Measurements from ENCODE around the gene ZNF420.
"Not testable (repeated sequence)": the region's sequence is repeated elsewhere in the genome, so short reads cannot be mapped to it uniquely, and the experiment has no call there.

The ZNF420 gene

GRCh38 chr19:37077934-37078716 lies at the start of gene ZNF420:
TSS of gene ZNF420 (plus strand) at chr19:37078433. CDS start at chr19:37089119, 10,686 bp downstream.
- FAIRE-seq = peak; percentile 86

- FAIRE-seq = no peak
Measured at GRCh38 chr19:37045140-37045539, 33.1 kb upstream of the ZNF420 start.

- FAIRE-seq = no peak
Measured at GRCh38 chr19:37055330-37055729, 22.9 kb upstream of the ZNF420 start.

- no peak for FAIRE-seq
Measured at GRCh38 chr19:37056776-37057175, 21.5 kb upstream of the ZNF420 start.

- no peak for FAIRE-seq
Measured at GRCh38 chr19:37059142-37059541, 19.1 kb upstream of the ZNF420 start.

GRCh38 chr19:37064886-37065285 lies 13.3 kb upstream of the ZNF420 start:
- FAIRE-seq = not testable (repeated sequence)

GRCh38 chr19:37074111-37074510 lies 4.1 kb upstream of the ZNF420 start:
- FAIRE-seq = no peak

GRCh38 chr19:37074819-37075362 lies 3.3 kb upstream of the ZNF420 start:
- no peak for FAIRE-seq

GRCh38 chr19:37076524-37076923 lies 1.7 kb upstream of the ZNF420 start:
- FAIRE-seq = not testable (repeated sequence)

- FAIRE-seq = no peak
Measured at GRCh38 chr19:37077501-37077933, 716 bp upstream of the ZNF420 start.

- no peak for FAIRE-seq
Measured at GRCh38 chr19:37078717-37079032, 442 bp downstream of the ZNF420 start.

GRCh38 chr19:37079238-37079637 lies 1.0 kb downstream of the ZNF420 start:
- FAIRE-seq = no peak

- no peak for FAIRE-seq
Measured at GRCh38 chr19:37082307-37082706, 4.1 kb downstream of the ZNF420 start.

- FAIRE-seq = no peak
Measured at GRCh38 chr19:37087110-37087509, 8.9 kb downstream of the ZNF420 start.

- no peak for FAIRE-seq
Measured at GRCh38 chr19:37095859-37096258, 17.6 kb downstream of the ZNF420 start.

- FAIRE-seq = no peak
Measured at GRCh38 chr19:37098570-37098969, 20.3 kb downstream of the ZNF420 start.

GRCh38 chr19:37104135-37104534 lies 25.9 kb downstream of the ZNF420 start:
- not testable (repeated sequence) for FAIRE-seq

- FAIRE-seq = not testable (repeated sequence)
Measured at GRCh38 chr19:37111753-37112152, 33.5 kb downstream of the ZNF420 start.

- FAIRE-seq = no peak
Measured at GRCh38 chr19:37114001-37114400, 35.8 kb downstream of the ZNF420 start.

- FAIRE-seq = not testable (repeated sequence)
Measured at GRCh38 chr19:37122093-37122492, 43.9 kb downstream of the ZNF420 start.

GRCh38 chr19:37127999-37128820 lies 50.0 kb downstream of the ZNF420 start:
- FAIRE-seq = no peak

GRCh38 chr19:37128821-37129177 lies 50.6 kb downstream of the ZNF420 start:
- FAIRE-seq = no peak

GRCh38 chr19:37136111-37136510 lies 57.9 kb downstream of the ZNF420 start:
- no peak for FAIRE-seq

GRCh38 chr19:37148214-37148613 lies 70.0 kb downstream of the ZNF420 start:
- FAIRE-seq = no peak

Measured in TTC549 (cell line).